ENCODE results near the gene TMUB1.
"Not testable (repeated sequence)": the region's sequence is repeated elsewhere in the genome, so short reads cannot be mapped to it uniquely, and the experiment has no call there.

Gene TMUB1

DNA sequence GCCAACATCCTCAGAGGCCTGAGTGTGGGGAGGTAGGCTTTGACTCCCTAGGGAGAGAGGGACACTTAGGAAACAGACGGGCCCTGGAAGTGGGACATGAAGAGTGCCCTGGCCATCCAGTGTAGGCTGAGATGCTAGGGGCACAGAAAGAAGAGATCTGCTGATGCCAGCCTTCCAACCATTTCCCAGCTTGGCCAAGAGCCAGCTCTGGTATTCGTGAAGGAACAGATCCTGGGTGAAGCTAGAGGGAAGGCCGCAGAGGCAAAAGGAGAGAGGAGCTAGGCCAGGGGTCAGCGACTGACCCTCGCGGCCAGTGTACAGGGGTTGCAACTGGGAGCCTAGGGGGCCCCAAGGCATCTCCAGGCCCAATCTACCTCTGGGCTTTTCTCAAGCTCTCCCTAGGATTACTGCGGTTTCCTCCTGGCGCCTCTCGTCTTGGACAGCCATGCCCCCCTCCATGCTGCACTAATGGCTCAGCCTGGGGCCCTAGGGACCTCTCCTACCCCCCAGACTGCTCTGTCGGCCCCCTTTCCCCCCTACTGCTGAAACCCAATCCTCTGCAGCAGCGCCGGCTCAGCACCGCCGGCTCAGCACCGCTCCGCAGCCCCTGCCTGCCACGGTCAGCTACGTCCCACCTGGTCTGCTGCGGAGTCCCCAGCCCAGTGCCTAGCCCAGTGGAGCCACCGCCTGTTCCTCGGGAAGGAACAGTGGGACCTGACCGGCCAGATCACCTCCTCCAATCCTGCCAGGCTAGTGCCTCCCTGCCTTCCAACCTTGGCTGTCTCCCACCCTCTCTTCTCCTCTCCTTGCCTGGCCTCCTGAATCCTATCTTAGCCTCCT is 35.1 kb downstream of the TMUB1 start, which contains the start of gene ASIC3:
Gene ASIC3 (plus strand): TSS at position 556 of the 840 bp plus-strand sequence. CDS start 355 bp downstream, outside the sequence.
- no peak for DNase-seq

DNA sequence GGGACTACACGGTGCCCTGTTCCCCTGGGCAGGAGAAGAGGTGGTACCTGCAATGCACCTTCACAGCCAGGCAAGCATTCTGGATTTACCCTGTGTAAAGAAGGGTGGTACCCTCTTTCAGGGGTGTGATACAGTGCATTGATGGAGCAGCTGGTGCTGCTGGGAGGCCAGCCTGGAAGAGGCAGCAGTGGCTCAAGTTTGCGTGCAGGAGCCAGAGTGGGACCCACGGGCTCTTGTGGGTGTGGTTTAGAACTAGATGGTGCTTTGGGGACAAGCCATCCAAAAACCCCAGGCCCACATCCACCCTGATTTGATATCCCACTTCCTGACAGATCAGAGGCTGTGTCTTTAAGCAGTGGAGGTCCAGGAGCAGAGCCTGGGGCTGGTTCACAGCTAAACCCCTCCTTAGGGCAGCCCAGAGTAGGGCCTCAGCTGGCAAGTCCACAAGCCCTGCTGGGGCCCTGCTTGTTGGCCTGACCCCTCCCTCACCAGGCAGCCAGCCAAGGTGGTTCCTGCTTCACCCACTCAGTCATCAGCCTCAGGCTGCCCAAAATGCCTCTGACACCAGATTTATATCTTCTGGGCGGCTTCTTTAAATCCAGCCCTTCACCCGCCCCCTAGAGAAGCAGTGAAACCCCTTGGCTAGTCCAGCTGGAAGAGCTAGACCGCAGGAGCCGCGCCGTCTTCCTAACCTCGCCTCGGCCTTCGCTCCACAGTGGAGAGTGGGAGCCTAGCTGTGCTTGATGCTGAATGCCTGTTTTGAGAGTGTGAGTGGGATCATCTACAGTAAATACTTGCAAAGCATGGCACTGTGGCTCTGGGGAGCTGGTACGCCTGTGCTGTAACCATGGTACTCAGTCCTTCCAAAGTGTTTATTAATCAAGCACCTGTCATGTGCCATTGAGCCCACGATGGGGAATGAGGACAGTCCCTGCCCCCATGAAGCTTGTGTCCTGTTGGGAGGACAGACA is 36.4 kb downstream of the TMUB1 start:
- DNase-seq = no peak

DNA sequence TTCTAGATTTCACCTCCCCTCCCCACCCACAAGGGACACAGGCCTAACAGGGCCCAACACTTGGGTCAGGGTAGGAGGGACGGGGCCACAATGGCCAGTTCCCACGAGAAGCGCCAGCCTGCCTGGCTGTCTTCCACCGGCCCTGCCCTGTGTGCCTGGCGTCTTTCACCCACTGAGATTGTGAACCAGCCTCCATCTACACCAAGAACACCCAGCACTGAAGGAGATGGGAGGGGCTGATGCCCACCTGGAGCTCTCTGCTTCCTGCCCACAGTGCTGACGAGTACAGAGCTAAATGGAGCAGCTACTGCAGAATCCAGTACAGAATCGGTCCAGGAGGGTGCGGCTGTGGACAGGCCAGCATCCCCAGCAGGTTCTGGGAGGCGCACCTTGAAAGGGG is 37.3 kb downstream of the TMUB1 start:
- no peak for DNase-seq

DNA sequence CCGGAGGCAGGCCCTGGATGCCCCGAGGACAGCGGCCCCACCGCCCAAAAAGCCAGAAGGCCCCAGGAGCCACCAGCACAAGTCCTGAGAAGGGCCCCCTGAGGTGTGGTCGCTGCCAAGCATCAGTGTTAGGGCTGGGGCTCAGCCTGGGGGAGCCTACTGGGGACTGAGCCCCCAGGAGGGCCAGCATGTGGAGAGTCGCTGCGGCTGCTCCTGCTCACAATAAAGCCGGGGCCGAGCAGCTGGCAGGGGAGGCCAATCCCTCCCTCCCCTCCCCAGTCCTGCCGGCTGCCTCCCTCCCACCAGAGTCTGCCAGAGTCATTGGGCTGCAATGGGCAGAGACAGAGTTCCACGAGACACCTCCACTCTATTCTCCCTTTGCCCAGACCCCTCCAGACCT is 38.0 kb downstream of the TMUB1 start:
- no peak for DNase-seq

- no peak for DNase-seq
Measured at GRCh38 chr7:151043959-151044358, 39.3 kb downstream of the TMUB1 start.

DNA sequence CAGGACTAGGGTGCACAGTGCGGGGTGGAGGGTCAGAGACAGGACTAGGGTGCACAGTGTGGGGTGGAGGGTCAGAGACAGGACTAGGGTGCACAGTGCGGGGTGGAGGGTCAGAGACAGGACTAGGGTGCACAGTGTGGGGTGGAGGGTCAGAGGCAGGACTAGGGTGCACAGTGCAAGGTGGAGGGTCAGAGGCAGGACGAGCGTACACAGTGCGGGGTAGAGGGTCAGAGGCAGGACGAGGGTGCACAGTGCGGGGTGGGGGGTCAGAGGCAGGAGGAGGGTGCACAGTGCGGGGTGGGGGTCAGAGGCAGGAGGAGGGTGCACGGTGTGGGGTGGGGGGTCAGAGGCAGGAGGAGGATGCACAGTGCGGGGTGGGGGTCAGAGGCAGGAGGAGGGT is 39.8 kb downstream of the TMUB1 start:
- not testable (repeated sequence) for DNase-seq

- DNase-seq = no peak
Measured at GRCh38 chr7:151040616-151041375, 42.5 kb downstream of the TMUB1 start.

GRCh38 chr7:151039850-151040548 is 43.3 kb downstream of the TMUB1 start:
- no peak for DNase-seq

- DNase-seq = no peak
Measured at GRCh38 chr7:151038951-151039849, 44.1 kb downstream of the TMUB1 start.

DNA sequence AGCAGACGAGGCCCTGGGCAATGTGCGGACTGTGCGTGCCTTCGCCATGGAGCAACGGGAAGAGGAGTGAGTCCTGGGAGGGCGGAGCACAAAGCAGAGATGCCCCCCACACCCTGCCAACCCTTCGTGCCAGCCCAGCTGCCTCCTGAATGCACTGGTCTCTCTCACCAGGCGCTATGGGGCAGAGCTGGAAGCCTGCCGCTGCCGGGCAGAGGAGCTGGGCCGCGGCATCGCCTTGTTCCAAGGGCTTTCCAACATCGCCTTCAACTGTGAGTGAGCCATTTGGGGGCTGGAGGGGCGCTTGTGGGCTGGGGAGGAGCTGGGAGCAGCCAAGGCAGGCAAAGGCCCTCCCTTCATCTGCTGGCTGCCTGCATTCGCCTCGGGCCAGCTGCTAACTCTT is 47.4 kb downstream of the TMUB1 start:
- DNase-seq = no peak

DNA sequence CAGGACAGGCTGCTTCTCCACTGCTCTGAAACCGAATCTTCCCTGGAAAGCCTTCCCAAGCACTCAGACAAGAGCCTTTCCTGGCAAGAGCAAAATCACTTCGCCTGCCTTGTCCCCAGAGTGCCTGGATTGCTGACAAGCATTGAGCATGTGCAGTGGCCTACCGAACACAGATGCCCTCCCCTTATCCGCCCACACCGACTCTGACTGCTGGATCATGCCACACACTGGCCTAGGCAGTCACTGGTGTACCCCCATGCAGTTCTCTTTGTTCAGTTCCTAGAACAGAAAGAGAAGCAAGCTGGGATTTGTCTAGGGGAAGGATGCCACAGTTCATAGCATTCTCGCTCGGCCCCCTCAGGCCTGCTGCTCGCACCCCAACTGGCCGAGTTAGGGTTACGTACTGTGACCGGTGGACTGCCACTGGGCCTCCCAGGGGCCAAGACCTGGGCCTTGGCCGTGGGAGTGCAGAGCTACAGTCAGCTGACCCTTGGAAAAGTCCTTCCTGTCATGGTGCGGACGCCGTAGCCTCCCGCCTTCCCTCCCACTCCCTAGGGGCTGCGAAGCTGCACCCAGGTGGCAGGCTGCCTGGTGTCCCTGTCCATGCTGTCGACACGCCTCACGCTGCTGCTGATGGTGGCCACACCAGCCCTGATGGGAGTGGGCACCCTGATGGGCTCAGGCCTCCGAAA is 48.1 kb downstream of the TMUB1 start:
- no peak for DNase-seq

GRCh38 chr7:151034312-151035025 is 48.8 kb downstream of the TMUB1 start:
- DNase-seq = no peak

DNA sequence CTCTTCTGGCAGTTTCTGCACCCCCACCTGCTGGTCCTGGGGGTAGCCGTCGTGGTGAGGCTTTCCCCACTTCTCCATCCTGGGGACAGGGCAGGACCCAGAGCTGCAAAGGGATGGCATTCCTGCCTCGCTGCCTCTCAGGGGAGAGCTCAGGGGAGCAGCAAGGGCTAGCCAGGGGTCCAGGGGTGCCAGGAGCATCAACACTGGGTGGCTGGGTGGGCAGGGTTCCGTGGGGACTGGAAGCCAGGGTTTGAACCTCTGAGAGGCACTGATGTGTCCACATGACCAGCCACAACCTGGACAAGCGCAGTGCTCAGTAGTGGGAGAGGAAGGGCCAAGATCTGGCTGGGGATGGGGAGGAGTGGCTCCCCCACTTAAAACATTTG is 49.4 kb downstream of the TMUB1 start:
- no peak for DNase-seq

GRCh38 chr7:151032936-151033863 is 50.1 kb downstream of the TMUB1 start:
- no peak for DNase-seq

Measured in NCI-H1105 (cell line).